GM10847 (cell line): ENCODE measurements around the gene TXNDC9.

Experiments used
- POLR2A ChIP-seq: IDR thresholded peaks from 2 replicates; pipeline ENCODE4 v1.6.1; 2011; ENCODE audit not compliant: insufficient read length; ENCODE audit errors: extremely low read depth

The TXNDC9 gene

DNA sequence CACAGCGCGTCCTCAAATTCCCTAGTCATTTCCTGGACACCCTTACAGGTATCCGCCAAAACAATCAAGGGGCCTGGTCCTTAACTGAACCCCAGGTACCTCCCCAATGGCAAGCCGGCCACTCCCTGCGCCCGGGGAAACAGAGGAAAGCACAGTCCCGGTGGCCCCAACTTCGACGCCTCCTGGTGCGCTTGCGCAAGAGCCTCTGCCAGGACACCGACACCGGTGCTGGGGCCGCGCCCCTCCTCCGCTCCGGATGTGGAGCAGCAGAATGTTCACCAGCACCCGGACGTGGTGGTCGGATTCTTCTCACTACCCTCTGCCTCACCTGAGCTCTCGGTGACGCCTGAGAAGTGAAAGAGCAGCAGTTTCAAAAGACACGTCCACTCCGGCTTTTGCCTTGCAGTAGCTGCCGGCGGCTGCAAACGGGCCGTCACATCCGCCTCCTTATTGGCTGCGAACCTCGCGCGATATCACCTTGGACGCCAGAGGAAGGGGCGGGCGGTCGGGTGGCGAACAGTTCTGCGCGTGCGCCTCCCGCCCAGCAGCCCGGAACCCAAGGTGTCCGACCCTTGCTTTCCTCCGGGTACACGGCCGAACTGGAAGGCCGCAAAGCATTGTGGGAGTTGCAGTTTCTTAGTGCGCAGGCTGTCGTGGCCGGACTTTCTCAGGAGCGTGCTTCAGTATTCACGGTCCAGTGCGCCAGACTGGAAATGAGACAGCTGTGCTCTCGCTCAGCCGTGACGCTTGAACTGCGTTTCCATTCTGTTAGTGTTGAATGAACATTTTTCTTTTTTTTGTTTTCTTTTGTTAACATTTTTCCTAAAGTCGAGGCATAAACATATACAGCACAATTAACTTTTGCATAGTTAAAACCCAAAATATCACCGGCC, at the start of gene TXNDC9:
Gene TXNDC9 (minus strand): TSS at position 423 of the 893 bp plus-strand sequence. CDS start 3,123 bp downstream, outside the sequence.
- TF ChIP-seq POLR2A, result peak; percentile 82

GRCh38 chr2:99382143-99382542, 46.0 kb upstream of the TXNDC9 start:
- no peak for TF ChIP-seq POLR2A

- no peak for TF ChIP-seq POLR2A
Measured at GRCh38 chr2:99380376-99381010, 44.4 kb upstream of the TXNDC9 start.

DNA sequence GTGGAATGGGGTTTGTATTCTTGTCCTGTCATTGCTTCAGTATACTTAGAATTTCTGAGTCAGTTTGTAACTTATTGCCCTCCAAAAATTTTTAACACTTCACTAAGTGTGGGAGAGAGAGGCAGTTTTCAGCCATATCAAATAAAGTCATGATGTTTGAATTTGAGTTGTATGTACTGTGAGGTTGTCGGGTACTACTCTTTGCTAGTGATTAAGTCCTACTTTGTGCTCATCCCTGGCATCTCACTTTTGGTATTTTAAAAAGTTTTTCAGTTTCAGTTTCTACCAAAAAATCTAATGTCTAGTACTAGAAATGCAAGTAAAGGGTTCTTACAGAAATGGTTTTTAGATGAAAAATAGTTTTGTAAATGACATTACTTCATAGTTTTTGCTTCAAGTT, 41.7 kb upstream of the TXNDC9 start:
- TF ChIP-seq POLR2A, result no peak

DNA sequence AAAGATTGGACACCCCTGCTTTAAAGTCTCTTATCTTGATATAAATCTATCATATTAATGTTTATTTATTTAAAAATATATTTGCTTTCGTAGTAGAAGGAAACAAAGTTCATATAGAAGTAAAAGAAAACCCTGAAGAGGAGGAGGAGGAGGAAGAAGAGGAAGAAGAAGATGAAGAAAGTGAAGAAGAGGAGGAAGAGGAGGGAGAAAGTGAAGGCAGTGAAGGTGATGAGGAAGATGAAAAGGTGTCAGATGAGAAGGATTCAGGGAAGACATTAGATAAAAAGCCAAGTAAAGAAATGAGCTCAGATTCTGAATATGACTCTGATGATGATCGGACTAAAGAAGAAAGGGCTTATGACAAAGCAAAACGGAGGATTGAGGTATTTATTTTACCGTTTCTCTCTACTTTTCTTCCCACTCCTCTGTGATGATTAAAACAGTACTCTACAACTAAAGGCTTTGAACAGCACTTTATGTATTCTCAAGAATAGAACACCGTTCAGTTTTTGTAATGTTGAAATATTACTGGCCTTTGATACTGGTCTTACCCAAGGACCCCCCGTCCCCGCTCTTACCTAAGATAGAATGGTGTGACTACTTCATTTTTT, 40.2 kb upstream of the TXNDC9 start:
- TF ChIP-seq POLR2A, result no peak

GRCh38 chr2:99374747-99375146, 38.6 kb upstream of the TXNDC9 start:
- no peak for TF ChIP-seq POLR2A

DNA sequence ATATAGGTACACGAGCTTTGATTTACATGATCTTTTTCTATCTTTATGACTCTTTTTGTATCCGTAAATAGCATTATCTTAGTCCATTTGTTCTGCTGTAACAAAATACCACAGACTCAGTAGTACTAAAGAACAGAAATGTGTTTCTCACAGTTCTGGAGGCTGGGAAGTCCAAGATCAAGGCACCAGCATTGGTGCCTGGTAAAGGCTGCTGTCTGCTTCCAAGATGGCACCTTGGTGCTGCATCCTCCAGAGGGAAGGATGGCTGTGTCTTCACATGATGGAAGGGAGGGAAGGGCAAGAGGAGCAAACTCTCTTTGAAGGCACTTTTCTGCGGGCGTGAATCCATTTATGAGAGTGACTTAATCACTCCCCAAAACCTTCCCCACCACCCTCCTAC, 37.0 kb upstream of the TXNDC9 start:
- TF ChIP-seq POLR2A, result no peak

DNA sequence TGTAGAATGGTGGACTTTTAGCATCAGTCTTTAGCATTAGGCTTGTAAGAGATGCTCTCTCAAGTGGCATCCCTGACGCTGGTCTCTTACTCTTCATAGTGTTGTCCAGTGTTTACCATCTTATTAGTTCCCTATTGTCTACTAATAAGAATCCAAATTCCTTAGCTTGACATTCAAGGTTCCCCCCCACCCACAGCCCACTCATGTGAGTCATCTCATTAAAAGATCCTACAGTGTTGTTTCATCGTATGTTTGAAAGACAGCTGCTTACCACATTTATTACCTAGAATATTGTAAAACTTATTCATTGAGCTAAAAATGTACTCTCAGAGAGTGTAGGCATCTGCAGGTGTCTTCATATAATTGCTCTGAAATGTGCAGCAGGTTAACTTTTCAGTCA, 29.5 kb upstream of the TXNDC9 start:
- TF ChIP-seq POLR2A, result no peak

- no peak for TF ChIP-seq POLR2A
Measured at GRCh38 chr2:99356853-99357252, 20.7 kb upstream of the TXNDC9 start.

DNA sequence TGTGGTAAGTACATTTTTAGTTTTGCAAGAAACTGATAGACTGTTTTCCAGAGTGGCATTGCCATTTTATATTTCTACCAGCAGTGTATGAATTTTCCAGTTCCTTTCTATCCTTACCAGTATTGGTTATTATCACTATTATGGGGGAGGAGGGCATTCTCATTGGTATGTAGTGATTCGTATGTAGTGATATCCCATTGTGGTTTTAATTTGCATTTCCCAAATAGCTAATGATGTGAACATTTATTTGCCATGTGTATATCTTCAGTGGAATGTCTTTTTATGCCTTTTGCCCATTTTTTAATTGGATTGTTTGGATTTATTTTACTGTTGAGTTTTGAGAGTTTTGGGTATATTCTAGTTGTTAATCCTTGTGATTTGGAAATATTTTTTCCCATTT, 17.9 kb upstream of the TXNDC9 start:
- no peak for TF ChIP-seq POLR2A

DNA sequence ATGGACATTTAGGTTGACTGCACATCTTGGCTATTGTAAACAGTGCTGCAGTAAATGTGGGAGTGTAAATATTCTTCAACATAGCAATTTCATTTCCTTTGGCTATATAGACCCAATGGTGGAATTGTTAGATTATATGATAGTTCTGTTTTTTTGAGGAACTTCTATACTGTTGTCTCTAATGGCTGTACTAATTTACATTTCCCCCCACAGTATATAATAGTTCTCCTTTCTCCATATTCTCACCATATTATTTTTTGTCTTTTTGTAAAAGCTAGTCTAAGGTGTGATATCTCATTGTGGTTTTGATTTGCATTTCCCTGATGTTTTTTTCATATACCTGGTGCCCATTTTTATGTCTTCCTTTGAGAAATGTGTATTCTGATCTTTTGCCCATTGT, 14.1 kb upstream of the TXNDC9 start:
- no peak for TF ChIP-seq POLR2A

DNA sequence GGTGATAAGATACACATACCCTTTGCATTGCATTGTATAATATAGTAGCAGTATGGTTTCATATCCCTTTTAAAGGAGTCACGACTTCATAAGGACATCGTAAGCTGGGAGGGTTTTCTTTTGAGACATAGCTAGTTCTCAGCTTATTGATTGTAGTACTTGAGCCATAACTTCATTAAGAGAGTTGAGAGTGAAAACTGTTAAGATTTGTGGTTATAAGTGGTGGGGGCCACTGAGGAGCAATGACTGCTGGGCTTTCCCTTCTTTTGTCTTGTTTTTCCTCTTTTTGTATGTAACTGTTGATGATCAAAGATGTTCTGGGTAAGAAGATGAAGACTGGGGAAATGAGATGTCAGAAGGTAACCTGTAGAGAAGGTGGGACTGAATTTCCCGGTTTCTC, 12.0 kb upstream of the TXNDC9 start:
- TF ChIP-seq POLR2A, result no peak

DNA sequence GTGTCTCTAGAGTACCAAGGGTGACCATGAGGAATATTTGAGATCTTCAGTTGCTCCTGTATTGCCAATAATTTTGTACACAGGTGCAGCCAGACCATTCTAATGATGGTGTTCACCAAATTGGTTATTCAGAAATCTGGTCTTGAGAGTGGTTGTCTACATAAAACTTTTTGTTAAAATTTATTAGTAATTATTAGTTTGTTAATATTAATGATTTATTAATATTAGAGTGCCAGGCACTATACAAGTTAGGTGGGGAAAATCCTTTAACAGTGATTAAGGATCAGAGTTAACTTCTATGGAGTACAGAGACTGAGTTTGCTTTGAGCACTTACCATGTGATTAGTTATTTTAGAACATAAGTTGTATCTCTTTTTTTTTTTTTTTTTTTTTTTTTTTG, 10.1 kb upstream of the TXNDC9 start:
- no peak for TF ChIP-seq POLR2A

- no peak for TF ChIP-seq POLR2A
Measured at GRCh38 chr2:99342536-99342935, 6.4 kb upstream of the TXNDC9 start.

GRCh38 chr2:99340669-99341236, 4.6 kb upstream of the TXNDC9 start:
- no peak for TF ChIP-seq POLR2A

- no peak for TF ChIP-seq POLR2A
Measured at GRCh38 chr2:99338029-99338585, 2.0 kb upstream of the TXNDC9 start.
